ENCODE results near the gene SUGP1. TPM values are rescaled to one million over a fixed set of nuclear protein-coding genes. Genes with fewer than 3 reads are reported as not detected.

The SUGP1 gene
- total and polyA plus RNA-seq, 2 experiments from 2014 or later, result 25.6 to 50.5 TPM

DNA sequence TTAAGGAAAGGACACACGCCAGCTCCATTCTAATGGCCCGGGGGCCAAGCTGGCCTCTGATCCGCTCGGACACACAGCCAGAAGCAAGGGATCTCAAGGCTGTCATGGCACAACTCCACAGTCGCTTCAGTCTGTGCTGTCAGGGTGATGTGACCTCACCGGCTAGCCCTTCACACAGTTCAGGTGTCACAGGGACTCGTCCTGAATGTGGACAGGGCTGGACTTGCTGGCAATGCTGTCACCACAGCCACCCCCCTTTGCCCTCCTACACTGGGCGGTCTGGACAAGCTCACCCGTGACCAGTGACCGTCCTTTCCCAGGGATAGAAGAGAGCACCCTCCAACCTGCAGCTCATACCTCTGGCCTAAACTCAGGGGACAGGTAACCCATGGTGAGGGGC, 15.2 kb downstream of the SUGP1 start:
- H3K27me3 ChIP-seq (replicated peaks; ENCODE audit: insufficient read depth), result no peaks in the 10 kb centered on the region
- no peak for DNase-seq
- no peak overlapping the region for H3K27ac ChIP-seq
- no peak overlapping the region for H3K9ac ChIP-seq
- H3K4me3 ChIP-seq, result no peak overlapping the region
- in situ Hi-C loops (cut with MboI), result no loop called here
- H3F3A ChIP-seq (ENCODE audit: insufficient read depth), result no peaks in the 10 kb centered on the region
- H3K4me1 ChIP-seq (ENCODE audit: insufficient read depth), result no peaks in the 10 kb centered on the region
- no peaks in the 10 kb centered on the region for H4K20me1 ChIP-seq (ENCODE audit: insufficient read depth)
- H3K4me2 ChIP-seq (ENCODE audit: unreplicated experiment), result no peak overlapping the region
- H3K79me2 ChIP-seq (ENCODE audit: insufficient read depth), result no peaks in the 10 kb centered on the region
- peaks cover 16% of the 10 kb centered on the region; the same call in 1 of the 2 replicates for H3K36me3 ChIP-seq (ENCODE audit: low read depth)
- 89 to 91% methylated on average over 10 of the region's 10 CpGs for WGBS, 2 experiments (ENCODE audit: low coverage in 1 of 2, low lambda C conversion rate in 2 of 2, missing lambda C conversion rate in 2 of 2)
- TF ChIP-seq EZH2 (IDR thresholded peaks at IDR 0.05; ENCODE audit: insufficient read depth, poor library complexity, severe bottlenecking), result no peak
- no peak for TF ChIP-seq EZH2phosphoT487 (IDR thresholded peaks at IDR 0.05; ENCODE audit: insufficient read depth, low read depth)
- H2AFZ ChIP-seq, result no peak overlapping the region
- no peaks in the 10 kb centered on the region for H3K9me3 ChIP-seq (ENCODE audit: low read depth)
- no peaks in the 10 kb centered on the region for H3K9me2 ChIP-seq (ENCODE audit: insufficient read depth)

GRCh38 chr19:19304186-19304965, 15.9 kb downstream of the SUGP1 start:
- peaks cover 13% of the 10 kb centered on the region; the same call in 1 of the 2 replicates for H3K36me3 ChIP-seq (ENCODE audit: low read depth)
- no peaks in the 10 kb centered on the region for H3K79me2 ChIP-seq (ENCODE audit: insufficient read depth)
- TF ChIP-seq EZH2 (IDR thresholded peaks at IDR 0.05; ENCODE audit: insufficient read depth, poor library complexity, severe bottlenecking) (no peak), EZH2phosphoT487 (IDR thresholded peaks at IDR 0.05; ENCODE audit: insufficient read depth, low read depth) (no peak)
- H3K9me3 ChIP-seq (ENCODE audit: low read depth), result no peaks in the 10 kb centered on the region
- in situ Hi-C loops (cut with MboI), result no loop called here
- H2AFZ ChIP-seq, result no peak overlapping the region
- no peaks in the 10 kb centered on the region for H3F3A ChIP-seq (ENCODE audit: insufficient read depth)
- H4K20me1 ChIP-seq (ENCODE audit: insufficient read depth), result no peaks in the 10 kb centered on the region
- no peak overlapping the region for H3K4me2 ChIP-seq (ENCODE audit: unreplicated experiment)
- DNase-seq, result no peak
- H3K27ac ChIP-seq, result no peak overlapping the region
- no peaks in the 10 kb centered on the region for H3K9me2 ChIP-seq (ENCODE audit: insufficient read depth)
- no peak overlapping the region for H3K4me3 ChIP-seq
- no peaks in the 10 kb centered on the region for H3K27me3 ChIP-seq (replicated peaks; ENCODE audit: insufficient read depth)
- WGBS, 2 experiments (ENCODE audit: low coverage in 1 of 2, low lambda C conversion rate in 2 of 2, missing lambda C conversion rate in 2 of 2), result 81 to 86% methylated on average over 14 of the region's 14 CpGs
- H3K9ac ChIP-seq, result no peak overlapping the region
- no peaks in the 10 kb centered on the region for H3K4me1 ChIP-seq (ENCODE audit: insufficient read depth)

DNA sequence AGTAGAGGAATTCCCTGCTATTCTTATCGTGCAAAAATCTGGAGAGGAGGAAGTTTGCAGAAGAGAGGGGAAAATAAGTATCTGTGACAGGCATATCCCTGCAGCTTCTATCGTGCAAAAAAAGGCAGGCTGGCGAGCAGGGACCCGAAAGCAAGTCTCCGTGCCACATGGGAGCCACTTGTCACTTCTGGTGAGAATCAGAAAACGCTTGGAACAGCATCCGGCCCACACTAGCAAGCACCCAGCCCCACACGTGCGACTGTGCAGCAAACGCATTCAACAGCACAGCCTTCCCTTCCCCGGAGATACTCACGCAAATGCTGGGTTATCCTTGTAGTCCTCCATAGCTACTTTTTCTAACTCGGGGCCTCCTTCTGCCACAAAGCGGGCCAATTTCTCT, 16.9 kb downstream of the SUGP1 start:
- TF ChIP-seq EZH2 (IDR thresholded peaks at IDR 0.05; ENCODE audit: insufficient read depth, poor library complexity, severe bottlenecking) (no peak), EZH2phosphoT487 (IDR thresholded peaks at IDR 0.05; ENCODE audit: insufficient read depth, low read depth) (no peak)
- Histone ChIP-seq H3K9ac (no peak overlapping the region), H3K4me1 (ENCODE audit: insufficient read depth) (no peaks in the 10 kb centered on the region), H3K4me2 (ENCODE audit: unreplicated experiment) (no peak overlapping the region), H3K27me3 (replicated peaks; ENCODE audit: insufficient read depth) (no peaks in the 10 kb centered on the region), H3K9me3 (ENCODE audit: low read depth) (no peaks in the 10 kb centered on the region), H3K27ac (no peak overlapping the region), H4K20me1 (ENCODE audit: insufficient read depth) (no peaks in the 10 kb centered on the region), H3K9me2 (ENCODE audit: insufficient read depth) (no peaks in the 10 kb centered on the region), H3K36me3 (ENCODE audit: low read depth) (peaks cover 13% of the 10 kb centered on the region; the same call in 1 of the 2 replicates), H2AFZ (no peak overlapping the region), H3F3A (ENCODE audit: insufficient read depth) (no peaks in the 10 kb centered on the region), H3K79me2 (ENCODE audit: insufficient read depth) (no peaks in the 10 kb centered on the region), H3K4me3 (no peak overlapping the region)
- DNase-seq, result no peak
- in situ Hi-C loops (cut with MboI), result no loop called here
- 77 to 87% methylated on average over 14 of the region's 14 CpGs for WGBS, 2 experiments (ENCODE audit: low coverage in 1 of 2, low lambda C conversion rate in 2 of 2, missing lambda C conversion rate in 2 of 2)

DNA sequence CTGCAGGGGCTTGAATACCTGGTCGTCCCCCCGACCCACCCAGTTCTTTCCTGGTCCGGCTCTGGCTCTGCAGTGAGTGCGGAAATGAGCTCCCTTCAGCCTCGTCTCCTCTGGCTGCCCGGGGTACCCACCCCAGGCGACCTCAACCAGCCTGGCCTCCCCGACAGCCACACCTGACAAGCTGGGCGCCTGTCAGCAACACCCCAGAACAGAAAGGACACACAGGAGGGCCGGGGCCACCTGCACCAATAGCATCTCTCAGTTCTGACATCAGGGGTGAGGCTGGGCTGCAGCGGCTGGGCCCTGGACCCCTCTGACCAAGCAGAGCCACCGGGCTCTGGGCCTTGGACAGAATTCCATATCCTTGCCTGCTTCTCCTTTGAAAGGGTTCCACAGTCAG, 19.7 kb downstream of the SUGP1 start:
- Histone ChIP-seq H3K79me2 (ENCODE audit: insufficient read depth) (no peaks in the 10 kb centered on the region), H3K4me3 (no peak overlapping the region), H4K20me1 (ENCODE audit: insufficient read depth) (no peaks in the 10 kb centered on the region), H3K4me2 (ENCODE audit: unreplicated experiment) (no peak overlapping the region), H2AFZ (no peak overlapping the region), H3K9ac (no peak overlapping the region), H3K36me3 (ENCODE audit: low read depth) (no peaks in the 10 kb centered on the region), H3K9me2 (ENCODE audit: insufficient read depth) (no peaks in the 10 kb centered on the region), H3K4me1 (ENCODE audit: insufficient read depth) (no peaks in the 10 kb centered on the region), H3K27me3 (replicated peaks; ENCODE audit: insufficient read depth) (no peaks in the 10 kb centered on the region), H3K27ac (no peak overlapping the region), H3K9me3 (ENCODE audit: low read depth) (no peaks in the 10 kb centered on the region), H3F3A (ENCODE audit: insufficient read depth) (no peaks in the 10 kb centered on the region)
- WGBS, 2 experiments (ENCODE audit: low coverage in 1 of 2, low lambda C conversion rate in 2 of 2, missing lambda C conversion rate in 2 of 2), result 90% methylated on average over 12 of the region's 12 CpGs
- no peak for TF ChIP-seq EZH2phosphoT487 (IDR thresholded peaks at IDR 0.05; ENCODE audit: insufficient read depth, low read depth)
- TF ChIP-seq EZH2 (IDR thresholded peaks at IDR 0.05; ENCODE audit: insufficient read depth, poor library complexity, severe bottlenecking), result no peak
- in situ Hi-C loops (cut with MboI), result no loop called here
- DNase-seq, result no peak

Data from GM23248 (cell line).